Epithelial cell of prostate (primary cell): Measurements from ENCODE around the gene TUT1.

ENCODE experiments used
- DNase-seq: peaks from one replicate; pipeline ENCODE4 v3.0.0-alpha.2; 2011; ENCODE audit warnings: low read depth, low spot score
- H3K27ac ChIP-seq: fragments of 450-650 bp; 2 replicates; pipeline ENCODE4 v1.5.1; 2017; ENCODE audit warnings: mild to moderate bottlenecking

TUT1 gene

GRCh38 chr11:62544581-62545436 is 46.5 kb downstream of the TUT1 start:
- no peak for DNase-seq
- H3K27ac ChIP-seq = peak overlapping the region; percentile 98

DNA sequence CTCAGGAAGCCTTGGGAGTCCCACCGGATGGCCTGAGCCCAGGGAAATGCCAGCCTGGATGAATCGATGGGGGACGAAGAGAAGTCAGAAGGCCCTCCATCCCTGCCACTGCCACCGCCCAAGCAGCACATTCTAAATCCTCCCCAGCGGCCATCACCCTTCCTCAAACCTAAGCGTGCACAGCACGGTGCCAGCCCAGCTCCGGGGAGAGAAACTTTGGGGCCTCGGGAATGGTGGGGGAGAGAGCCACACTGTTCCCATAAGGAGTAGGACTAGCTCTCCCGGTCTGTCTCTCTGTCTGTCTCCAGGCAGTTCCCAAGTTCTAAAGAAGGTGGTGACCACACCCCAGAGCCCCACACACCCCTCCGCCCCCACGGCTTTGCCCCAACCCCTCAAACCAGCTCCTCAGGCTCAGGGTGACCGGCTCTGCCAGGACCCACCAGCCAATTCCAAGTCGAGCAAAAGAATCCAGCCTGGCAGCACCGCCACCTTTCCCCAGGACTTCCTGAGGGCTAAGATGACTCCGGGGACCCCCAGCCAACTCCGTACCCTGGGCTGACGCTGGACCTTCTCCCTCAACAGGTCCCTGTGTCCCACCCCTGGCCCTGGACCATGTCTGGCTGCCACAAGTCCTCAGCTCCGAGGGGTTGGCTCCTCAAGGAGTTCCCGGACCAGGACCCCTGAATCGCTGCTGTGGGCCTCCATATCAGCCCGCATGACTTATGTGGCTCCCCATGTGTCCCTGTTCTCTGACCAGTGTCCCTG is 47.5 kb downstream of the TUT1 start:
- peak overlapping the region; percentile 98 for H3K27ac ChIP-seq
- no peak for DNase-seq

DNA sequence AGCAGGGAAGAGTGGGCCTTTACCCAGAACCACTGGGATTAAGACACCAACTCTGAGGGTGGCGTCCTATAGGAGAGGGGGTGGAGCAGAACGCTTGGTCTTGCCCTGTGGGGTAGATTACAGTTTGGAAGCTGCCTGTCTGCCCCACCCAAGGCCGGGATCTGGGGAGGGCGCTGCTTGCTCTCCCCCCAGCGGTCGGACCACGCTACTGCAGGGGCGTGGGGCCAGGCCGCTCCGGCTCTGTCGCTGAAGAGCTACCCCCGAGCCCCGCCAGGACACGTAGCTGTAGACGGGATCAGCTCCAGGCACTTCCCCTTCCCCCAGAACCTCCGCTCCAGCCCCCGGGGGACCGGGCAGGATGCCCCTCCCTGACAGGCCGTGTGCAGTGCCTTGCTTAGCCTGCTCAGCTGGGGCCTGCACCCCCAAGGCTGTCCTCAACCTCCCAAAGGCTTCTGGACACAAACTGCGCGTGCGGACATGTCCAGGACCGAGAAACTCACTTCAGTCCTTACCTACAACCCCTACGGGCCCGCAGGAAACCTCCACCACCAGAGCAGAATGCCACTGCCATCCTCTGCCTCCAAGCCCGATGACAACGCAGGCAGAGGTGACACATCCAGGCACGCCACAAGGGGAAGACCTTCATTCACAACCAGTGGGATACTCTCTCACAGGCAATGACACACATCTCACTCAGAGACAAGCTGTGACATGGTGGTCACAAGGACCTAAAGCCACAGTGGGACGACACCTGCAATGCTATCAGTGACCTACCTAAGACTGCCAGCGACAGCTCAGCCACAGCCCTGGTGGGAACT is 48.4 kb downstream of the TUT1 start:
- H3K27ac ChIP-seq = peak overlapping the region; percentile 98
- DNase-seq = no peak

GRCh38 chr11:62542111-62542745 is 49.1 kb downstream of the TUT1 start:
- peak overlapping the region; percentile 98 for H3K27ac ChIP-seq
- no peak for DNase-seq

DNA sequence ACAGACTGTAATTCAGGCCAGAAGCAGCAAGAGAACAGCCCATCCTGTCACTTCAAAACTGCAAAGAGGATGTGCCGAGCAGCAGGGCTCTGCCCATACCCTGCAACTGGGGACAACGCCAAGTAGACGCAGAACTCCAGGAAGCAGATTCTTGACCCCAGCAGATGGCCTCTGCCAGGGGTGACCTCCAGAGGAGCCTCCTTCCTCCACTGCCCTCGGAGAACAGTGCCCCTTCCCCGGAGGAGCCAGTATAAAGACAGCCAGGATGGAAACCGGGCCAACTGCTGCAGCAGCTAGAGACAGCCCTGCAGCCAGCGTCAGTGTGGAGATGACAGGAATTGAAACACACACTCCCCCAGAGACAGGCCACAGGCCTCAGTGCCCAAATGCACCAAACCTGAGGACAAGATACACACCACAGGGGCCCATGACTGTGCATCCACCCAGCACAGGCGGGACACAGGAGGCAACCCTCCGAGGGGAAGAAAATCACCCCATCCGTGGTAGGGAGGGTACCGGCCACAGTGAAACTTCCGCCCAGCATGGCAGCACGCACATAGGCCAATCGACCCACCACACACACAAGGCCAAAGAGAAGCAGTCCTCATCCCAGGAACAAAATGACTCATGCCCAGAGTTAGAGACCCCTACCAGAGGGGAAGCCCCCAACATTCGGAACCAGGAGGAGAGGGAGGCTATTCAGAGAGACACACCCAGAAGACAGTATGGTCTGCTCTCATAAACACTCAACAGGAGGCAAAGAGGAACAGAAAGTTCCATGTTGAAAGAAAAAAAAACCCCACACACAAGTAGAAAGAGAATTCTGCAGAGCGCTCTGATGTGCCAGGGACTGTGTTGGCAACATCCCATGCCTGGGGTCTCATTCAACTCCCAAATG is 50.3 kb downstream of the TUT1 start:
- DNase-seq = no peak
- H3K27ac ChIP-seq = peak overlapping the region; percentile 98

GRCh38 chr11:62539238-62539925 is 51.9 kb downstream of the TUT1 start:
- peak overlapping the region; percentile 98 for H3K27ac ChIP-seq
- no peak for DNase-seq

DNA sequence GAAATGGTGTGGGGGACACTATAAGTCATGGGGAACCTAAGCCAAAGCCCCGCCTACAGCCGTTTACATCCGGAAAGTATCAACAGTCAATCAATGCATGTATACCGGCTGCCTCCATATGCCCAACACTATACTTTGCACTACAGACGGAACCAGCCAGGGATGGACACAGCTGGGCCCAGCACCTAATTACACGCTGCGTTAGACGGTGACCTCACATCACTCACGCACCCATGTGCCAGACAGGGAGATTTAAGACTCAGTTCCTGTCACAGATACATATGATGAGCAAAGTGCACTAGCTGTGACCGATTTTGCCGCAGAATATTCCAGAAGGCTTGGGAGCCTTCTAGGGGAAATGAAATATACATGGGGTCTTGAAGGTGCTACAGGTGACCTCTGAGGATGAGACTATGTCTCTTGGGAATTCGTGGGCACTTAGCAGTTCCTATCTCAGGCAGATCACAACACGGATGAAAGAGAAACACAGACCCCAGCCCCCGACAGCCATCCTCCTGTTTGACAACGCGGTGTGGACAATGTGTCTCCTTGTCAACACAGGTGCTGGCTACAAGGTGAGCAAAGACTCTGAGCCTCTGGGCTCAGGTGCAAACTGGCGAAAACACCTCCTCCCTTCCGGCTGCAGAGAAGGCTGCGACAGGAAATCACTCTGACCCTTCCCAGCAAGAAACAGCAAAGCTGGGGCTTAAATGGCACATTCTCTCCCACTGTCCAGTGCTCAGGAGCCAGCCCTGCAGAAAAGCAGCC is 52.7 kb downstream of the TUT1 start:
- DNase-seq = no peak
- H3K27ac ChIP-seq = peak overlapping the region; percentile 98

- H3K27ac ChIP-seq = no peak overlapping the region
- no peak for DNase-seq
These were observed 54.9 kb downstream of the TUT1 start for GRCh38 chr11:62536301-62536957.

GRCh38 chr11:62535802-62536201 is 55.5 kb downstream of the TUT1 start:
- H3K27ac ChIP-seq = no peak overlapping the region
- no peak for DNase-seq

DNA sequence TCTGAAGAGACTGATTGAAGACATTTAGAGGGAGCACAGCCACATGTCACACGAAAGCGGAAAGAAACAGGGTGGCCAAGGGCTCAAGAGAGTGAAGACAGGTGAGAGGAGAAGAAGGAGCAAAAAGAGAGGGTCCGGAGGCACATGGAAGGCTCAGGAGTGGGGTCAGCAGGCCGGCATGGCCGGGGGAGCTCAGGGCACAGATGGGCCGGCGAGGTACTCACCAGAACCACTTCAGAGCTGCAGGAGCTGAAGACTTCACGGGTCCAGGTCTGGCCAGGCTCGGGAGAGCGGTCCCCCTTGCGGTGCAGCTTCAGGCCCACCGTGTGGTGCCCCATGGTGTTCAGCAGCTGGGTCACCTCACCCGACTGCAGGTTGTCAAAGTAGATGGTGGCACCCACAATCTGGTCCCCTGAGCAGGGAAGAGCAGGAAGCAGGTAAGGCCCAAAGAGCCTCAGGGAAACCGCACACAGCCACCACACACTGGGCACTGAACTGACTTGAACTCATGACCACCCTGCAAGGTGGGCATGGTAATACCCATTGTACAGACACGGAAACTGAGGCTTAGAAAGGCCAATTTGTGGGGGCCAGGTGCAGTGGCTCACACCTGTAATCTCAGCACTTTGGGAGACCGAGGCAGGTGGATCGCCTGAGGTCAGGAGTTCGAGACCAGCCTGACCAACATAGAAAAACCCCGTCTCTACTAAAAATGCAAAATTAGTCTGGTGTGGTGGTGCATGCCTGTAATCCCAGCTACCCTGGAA is 56.4 kb downstream of the TUT1 start:
- no peak for DNase-seq
- H3K27ac ChIP-seq = no peak overlapping the region

DNA sequence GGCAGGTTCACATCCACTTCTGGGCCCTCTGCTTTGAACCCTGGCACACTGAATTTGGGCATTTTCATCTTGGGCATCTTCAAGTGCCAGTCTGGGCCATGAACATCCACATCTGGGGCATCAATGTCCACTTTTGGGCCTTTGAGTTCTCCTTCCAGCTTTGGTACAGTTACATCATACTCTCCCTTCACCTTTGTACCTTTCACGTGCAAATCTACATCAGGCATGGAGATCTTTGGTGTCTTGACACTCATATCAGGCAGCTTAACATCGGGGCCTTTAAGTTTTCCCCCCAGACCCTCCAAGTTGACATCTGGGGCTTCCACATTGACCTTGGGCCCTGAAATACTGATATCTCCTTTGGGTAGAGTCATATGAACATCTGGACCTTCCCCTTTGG is 59.2 kb downstream of the TUT1 start:
- no peak for DNase-seq

More for the DNA sequence above, 59.2 kb downstream of the TUT1 start:
- no peak overlapping the region for H3K27ac ChIP-seq
